ENCODE data around the gene NR3C1.
"Not testable (repeated sequence)": the region's sequence is repeated elsewhere in the genome, so short reads cannot be mapped to it uniquely, and the experiment has no call there.

NR3C1 gene

DNA sequence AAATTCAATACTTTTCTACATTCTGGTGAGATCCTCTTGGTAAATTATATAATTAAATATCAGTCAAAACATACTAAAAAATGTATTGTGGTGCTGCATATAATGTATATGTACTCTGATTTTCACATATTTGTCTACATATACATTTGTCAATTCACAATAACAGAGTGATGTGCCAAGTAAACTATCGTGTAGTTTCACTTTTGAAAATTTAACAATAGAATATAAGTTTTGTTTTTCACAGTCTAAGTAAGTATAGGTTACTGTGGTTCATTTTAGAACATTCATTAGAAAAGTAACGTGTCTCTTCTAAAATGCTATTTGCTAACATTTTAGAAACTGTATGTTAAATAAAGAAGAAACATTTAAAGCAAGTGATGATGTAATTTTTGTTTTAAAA, 73.6 kb downstream of the NR3C1 start:
- DNase-seq, result no peak

DNA sequence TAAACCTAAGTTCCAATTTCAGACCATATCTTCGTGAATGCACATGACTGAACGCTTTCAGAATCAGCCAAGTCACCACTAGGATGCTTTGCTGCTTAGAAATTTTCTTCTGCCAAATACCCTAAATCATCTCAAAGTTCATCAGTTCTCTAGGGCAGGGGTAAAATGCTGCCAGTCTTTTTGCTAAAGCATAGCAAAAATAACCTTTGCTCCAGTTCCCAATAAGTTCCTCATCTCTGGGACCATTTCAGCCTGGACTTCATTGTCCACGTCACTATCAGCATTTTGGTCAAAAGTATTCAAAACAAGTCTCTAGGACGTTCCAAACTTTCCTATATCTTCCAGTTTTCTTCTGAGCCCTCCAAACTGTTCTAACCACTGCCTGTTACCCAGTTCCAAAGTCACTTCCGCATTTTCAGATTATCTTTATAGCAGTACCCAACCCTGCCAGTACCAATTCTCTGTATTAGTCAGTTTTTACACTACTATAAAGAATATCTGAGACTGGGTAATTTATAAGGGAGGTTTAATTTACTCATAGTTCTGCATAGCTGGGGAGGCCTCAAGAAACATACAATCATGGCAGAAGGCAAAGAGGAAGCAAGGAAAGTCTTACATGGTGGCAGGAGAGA, 74.8 kb downstream of the NR3C1 start:
- DNase-seq, result no peak

DNA sequence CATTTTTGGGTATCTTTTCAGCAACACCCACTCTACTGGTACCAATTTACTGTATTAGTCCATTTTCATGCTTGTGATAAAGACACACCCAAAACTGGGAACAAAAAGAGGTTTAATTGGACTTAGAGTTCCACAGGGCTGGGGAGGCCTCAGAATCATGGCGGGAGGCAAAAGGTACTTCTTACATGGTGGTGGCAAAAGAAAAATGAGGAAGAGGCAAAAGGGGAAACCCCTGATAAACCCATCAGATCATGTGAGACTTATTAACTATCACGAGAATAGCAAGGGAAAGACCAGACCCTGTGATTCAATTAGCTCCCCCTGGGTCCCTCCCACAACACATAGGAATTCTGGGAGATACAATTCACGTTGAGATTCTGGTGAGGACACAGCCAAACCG, 78.4 kb downstream of the NR3C1 start:
- not testable (repeated sequence) for DNase-seq

DNA sequence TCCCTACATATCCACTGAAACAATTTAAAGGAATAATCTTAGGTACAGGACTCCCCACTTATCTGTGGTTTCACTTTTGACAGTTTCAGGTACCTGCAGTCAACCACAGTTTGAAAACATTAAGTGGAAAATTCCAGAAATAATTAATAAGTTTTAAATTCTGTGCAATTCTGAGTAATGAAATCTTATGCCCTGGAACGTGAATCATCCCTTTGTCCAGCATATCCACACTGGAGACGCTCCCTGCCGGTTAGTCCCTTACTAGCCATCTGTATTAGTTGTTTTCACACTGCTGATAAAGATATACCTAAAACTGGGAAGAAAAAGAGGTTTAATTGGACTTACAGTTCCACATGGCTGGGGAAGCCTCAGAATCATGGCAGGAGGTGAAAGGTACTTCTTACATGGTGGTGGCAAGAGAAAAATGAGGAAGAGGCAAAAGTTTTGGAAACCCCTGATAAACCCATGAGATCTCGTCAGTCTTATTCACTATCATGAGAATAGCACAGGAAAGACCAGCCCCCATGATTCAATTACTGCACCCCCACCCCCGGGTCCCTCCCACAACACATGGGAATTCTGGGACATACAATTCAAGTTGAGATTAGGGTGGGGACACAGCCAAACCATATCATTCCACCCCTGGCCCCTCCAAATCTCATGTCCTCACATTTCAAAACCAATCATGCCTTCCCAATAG, 80.4 kb downstream of the NR3C1 start:
- DNase-seq, result not testable (repeated sequence)

DNA sequence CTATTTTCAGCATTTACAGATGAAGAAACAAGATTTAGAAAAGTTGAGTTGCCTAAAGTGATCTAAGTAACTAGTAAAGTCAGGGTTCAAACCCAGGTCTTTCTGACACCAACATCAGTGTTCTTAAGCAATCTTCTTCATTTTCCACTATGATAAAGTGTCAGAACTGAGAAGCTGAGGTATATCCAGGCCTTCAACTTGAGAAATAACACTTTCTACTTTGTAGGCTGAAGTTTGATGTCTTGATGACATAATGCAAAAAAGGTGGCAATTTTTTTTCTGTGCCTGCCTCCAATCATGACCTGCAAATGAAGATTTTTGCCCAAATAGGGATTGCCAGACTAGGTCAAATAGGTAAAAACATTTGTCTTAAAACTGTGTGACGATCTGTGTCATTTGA, 81.3 kb downstream of the NR3C1 start:
- no peak for DNase-seq

DNA sequence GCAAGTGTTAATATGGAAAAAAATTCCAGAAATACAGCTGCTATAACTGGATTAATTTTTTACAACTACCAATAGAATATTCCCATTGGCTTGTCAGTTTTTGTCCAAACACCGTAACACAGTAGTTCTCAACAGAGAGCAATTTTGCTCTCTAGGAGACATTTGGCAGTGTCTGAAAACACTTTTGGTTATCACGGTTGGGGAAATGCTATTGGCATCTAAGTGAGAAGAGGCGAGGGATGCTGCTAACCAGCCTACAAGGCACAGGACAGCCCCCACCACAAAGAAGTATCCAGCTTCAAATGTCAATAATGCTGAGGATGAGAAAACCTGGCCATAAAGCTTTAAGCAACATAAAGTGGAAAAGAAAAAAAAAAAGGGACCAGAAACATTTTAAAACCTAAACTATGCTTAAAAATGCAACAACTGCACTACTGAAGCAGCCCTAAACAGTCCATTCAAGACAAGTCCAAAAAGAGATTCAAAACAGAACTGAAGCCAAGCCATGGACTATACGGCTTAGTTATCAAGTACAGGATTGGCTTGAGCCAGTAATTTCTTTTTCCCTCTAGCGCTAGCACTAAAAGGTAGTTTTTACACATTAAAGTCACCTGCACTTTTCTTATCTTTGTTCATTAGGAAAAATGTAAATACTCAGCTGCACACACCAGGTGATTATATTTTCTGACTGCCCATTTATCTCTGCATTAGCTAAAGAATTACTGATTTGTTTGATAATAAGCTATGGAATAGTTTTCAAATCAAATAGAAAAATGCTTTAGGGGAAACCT, 83.9 kb downstream of the NR3C1 start:
- DNase-seq, result no peak

DNA sequence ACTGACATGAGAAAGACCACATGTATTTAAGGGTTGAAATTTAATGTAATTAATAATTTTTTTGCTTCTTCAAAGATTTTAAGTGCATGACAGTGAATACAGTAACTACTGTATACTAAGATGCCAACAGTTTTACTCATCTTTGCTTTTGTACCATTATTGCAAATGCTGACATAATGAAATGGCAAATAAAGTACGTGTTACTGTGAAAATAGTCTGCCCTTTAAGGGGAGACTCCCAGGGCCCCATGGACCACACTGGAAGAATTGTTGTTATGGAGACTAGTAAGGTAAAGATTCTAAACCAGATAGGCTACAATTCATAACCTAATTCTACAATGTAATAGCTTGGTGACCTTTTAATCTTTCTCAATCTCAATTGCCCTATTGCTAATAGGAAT, 84.7 kb downstream of the NR3C1 start:
- DNase-seq, result no peak

DNA sequence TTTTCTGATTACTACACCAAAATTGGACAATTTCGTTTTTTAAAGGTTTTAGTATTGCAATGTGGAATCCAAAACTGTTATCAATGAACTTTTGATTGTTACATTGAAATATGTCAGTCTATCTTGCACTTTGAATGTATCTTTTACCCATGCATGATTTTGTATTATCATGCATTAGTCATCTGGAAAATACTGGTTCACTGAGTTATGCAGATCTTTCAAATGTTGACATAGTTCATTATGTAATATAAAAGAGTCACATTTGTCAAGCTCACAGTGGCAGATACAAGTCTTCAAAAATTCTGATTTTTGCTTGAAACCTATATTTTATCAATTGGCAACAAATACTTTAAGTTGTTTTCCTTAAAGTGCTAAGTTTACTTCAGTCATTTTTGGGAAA, 85.2 kb downstream of the NR3C1 start:
- DNase-seq, result no peak

DNA sequence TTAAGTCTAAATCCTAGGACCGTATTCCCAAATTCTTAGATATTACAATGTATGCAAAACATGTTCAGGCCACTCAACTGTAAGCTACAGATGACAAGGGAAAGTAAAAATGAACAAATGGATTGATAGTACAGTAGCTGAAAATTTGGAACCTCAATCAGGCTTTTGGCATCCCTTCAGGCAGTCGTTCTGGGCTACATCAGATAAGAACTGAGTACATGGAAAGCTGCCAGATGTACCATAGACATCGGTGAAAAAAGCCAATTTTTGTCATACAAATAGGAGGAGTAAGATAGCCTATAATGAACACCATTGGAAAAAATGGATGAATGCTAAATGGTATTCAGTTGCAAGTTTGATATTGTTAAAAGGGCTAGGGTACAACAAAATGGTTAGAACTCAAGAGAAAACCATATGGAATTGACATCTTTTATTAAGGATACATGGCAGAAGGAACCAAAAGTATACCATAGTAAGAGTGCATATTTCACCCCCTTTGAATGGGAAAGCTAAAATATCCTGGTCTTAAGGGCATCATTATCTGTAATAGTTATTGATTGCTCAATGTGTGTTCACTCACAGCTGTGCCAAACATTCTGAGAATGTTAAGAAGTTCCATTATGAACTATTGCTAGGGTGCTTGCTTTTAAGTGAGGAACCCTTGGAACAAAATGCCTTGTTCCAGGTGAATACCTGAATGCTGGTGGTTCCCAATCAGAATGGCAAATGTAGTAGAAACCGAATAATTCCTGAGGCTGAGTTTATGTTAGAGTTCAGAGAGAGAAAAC, 86.4 kb downstream of the NR3C1 start:
- peak; percentile 26 for DNase-seq

DNA sequence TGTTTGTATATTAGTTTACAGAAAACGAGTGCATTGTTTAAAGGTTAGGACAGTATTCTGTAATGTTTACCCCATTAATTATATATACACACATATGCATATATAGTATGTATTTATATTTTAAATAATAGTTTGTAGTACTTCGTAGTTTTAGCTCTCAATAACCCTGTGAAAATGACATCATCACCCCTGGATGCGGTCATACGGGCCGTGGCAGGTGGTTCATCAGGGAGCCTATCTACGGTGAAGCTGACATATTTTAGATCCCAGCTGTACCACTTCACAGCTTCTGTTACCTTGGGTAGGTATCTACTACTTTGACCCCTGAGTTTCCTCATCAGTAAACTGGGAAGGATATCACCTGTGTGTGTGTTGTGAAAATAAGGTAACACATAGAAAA, 87.1 kb downstream of the NR3C1 start:
- DNase-seq, result no peak

DNA sequence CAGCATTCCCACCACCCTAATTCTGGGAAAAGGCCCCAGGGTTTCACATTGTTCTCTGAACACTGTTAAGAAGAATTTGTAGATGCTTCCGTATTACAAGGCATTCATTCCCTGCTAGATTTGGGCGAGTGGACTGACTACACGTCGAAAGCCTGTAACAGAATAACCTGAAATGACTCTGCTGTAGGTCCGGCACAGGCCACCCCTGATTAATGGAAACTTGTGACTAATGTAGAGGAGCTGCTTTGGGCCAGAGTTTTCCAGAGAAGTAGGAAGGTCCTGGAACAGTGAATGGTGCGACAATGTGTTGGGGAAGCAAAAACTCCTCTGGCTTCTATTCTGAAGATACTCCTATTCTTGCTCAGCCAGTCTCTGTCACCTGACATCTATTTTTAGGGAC, 87.6 kb downstream of the NR3C1 start:
- DNase-seq, result no peak

DNA sequence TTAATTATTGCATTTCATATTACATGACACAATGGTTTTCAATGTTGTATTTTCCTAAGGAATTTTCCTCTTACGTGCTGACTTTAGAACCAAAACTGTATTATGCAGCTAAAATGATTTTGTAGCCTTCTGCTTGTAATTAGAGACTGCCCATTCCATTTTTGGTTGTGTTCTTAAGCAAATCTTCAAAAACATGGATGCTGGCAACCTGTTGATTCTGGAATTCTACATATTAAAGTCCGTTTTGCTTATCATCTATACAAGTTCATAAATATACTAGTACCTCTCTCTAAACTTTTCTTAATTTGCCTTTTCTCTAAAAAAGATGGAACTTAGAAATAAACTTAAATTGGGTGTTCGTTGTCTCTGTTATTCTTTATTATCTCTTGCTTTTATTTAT, 88.3 kb downstream of the NR3C1 start:
- DNase-seq, result no peak

DNA sequence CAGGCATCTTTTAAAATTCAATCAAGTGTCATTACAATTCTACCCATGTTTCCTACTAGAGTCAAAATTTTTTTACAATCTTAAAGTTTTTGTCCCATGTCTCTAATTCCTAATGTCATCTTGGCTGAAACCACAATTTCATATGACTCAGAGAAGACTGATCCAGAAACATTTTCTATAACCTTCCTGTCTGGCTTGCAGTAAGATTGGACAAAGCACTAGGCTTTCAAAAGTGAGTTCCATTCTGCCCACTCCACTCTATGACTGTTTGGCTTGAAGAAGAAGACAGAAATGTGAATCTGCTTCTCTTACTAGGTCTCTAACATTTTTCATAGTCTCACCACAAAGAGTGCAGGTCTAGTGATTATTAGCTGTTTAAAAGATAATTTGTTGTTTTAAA, 88.8 kb downstream of the NR3C1 start:
- peak; percentile 83 for DNase-seq

DNA sequence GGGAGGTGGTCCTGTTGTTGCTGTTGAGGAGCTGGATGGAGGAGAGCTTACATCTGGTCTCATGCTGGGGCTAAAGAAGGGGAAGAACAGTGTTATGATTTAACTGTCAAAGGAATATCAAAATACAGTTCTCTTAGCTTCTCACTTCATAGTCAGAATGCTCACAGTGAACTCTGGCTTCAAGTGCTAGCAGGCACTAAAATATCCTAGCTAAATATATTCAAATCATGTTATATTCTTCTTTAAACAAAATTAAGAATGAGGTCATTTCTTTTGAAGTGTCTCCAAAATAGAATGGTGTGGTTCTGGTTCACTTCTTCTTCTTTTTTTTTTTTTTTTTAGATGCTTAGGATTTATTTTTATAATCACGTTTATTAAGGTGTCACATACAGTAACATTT, 89.4 kb downstream of the NR3C1 start:
- no peak for DNase-seq

DNA sequence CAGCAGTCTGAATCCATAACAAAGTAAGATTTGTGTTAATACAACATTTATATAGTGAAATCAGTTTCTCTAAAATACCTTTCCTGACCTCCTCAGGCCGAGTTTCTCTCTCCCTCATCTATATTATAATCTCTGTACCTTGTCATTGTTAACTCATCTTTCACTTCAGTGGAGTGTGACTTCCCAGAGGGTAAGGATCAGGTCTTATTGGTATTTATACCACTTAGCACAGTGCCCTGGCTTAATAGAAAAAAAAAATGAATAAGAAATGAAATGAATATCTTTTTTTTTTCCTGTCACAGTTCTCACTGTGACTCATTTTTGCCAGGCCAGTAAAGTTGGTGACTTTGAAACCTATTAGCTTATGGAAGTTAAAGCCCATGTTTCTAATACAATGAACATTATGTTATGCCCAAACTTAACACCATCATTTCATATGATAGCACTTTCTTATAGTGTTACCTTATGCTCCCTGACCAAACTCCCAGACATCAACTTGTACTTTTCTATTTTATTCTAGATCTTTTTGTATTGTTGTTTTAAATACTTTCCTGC, 90.1 kb downstream of the NR3C1 start:
- no peak for DNase-seq

DNA sequence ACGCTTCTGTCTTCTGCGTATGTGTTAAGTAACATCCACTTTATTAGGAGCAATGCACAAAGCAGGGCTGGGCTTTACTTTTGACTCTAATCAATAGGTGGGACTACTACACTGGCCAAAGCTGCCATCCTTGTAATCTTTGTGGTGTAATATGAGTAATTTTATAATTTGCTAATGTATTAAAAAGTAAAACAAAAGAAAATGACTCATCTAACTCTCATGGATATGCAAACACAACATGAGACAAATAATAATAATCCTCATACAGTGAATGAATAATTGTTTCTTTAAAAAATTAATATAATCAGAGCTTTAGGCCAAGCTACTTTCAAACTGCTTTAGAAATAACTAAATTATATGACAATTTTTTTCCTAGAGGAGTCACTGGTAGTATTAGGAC, 90.7 kb downstream of the NR3C1 start:
- DNase-seq, result peak; percentile 41

DNA sequence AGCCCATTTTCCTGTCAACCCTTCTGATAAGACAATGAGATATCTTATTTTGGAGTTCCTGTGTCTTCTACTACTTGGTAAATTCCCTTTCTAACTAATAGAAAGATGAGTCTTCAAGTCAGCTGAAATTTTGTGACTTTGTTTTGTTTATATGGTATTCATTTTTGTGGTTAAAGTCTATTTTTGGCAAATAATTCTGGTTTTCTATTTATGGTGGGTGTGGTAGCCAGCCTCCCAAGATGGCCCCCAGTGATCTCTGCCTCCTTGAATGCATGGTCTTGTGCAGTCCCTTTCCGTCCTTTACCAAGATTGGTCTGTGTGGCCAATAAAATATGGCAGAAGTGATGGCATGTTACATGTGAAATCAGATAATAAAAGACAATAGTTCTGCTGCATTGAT, 91.5 kb downstream of the NR3C1 start:
- DNase-seq, result peak; percentile 72

DNA sequence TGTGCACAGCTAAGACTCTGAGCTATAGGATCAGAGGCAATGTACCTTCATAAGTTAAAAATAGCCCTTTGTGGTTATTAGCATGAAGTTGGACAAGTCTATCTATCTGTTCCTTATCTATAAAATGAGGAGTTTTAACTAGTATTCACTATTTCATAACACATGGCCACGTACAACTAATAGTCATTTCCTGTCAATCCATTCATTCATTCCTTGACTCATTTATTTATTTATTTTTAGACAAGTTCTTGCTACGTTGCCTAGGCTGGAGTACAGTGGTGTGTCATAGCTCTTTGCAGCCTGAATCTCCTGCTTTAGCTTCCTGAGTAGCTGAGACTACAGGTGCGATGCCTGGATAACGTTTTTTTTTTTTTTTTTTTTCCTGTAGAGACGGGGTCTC, 92.1 kb downstream of the NR3C1 start:
- peak; percentile 94 for DNase-seq

DNA sequence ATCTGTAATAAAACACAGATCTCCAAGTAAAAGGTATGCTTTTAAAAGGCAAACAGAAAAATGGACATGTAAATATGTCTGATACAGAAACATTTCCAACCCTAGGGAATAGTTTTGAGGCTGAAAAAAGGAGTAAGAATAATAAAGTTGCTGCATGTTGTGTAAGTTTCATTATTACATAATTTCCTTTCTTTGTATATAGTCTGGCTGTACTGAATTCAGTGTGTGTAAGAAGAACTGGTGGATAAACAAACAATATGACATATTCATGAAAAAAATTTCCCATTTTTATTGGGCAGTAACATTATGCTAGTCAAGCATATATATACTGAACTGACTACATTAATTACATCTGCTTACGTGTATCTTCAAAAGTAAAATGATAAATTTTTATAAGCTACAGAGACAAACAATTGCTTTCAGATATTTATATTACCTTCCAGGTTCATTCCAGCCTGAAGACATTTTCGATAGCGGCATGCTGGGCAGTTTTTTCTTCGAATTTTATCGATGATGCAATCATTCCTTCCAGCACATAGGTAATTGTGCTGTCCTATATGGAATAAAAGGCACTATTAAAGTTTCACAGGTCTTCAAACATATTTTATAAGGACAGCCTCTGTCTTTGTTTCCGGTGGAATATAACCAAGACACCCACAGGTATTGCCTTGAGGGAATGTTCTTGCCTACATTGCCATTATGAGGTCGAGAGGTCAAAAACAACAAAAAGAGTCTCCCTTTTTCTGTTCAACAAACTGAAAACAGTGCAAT, 93.6 kb downstream of the NR3C1 start:
- DNase-seq, result peak; percentile 58

DNA sequence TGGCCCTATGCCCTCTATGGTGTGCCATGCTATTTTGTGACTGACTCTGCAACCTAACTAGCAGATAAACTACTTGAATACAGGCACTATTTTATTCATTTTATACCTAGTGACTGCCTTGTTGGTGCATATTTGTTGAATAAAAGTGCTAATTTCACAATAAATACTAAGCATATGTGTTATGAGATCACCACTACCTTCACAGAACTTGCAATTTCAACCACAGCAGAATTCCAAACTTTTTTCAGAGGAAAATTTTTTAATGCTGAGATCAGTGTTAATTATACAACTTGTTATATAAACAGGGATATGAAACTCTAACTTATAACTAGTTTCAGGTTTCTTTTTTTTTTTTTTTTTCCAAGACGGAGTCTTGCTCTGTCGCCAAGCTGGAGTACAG, 94.8 kb downstream of the NR3C1 start:
- peak; percentile 37 for DNase-seq

DNA sequence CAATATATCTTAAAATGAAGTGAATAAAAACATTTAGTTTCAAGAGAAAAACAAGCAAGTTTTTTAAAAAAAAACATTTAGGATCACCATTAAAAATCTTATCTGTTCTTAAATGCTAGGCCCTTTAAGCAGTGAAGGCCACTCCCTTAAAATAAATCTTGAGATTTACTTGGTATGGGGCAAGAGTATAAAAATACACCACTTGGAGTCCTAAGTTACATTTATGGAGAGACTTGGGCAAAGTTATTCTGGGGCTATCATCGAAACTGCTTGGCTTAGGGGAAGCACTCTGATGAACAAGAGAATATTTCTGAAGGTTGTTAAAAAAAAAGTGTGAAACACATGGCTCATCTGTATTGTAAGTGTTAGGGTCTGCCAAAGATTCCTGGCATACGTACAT, 97.4 kb downstream of the NR3C1 start:
- DNase-seq, result no peak

DNA sequence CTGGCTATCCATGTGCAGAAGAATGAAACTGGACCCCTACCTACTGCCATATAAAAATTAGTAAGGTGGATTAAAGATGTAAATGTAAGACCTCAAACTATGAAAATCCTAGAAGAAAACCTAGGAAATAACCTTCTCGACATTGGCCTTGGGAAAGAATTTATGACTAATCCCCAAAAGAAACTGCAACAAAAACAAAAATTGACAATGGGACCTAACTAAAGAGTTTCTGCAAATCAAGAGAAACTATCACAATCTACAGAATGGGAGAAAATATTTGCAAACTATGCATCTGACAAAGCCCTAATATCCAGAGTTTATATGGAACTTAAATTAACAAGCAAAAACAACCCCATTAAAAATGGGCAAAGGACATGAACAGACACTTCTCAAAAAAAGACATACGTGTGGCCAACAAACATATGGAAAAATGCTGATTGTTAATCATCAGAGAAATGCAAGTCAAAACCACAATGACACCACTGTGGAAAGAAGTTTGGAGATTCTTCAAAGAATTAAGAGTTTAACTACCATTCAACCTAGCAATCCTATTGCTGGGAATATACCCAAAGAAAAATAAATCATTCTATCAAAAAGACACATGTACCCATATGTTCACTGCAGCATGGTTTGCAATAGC, 98.5 kb downstream of the NR3C1 start:
- no peak for DNase-seq

All from HCEC 1CT (cell line).